ENCODE results near the gene PHF11. TPM values are rescaled to one million over a fixed set of nuclear protein-coding genes. Genes with fewer than 3 reads are reported as not detected.
A peak's percentile ranks its signal among the peaks of the same experiment; 100 is the strongest.
"Not testable (repeated sequence)": the region's sequence is repeated elsewhere in the genome, so short reads cannot be mapped to it uniquely, and the experiment has no call there.

The PHF11 gene
- total and polyA plus RNA-seq, 4 donors, result 40.4 to 76.2 (median 46.3) TPM

- Histone ChIP-seq H3K27ac (ENCODE audit: low read depth in 1 of 2, low read length in 1 of 2) (no peak overlapping the region), H3K4me1 (ENCODE audit: control insufficient read depth in 5 of 5, insufficient read depth in 5 of 5, low read length in 5 of 5) (peaks cover 0 to 9% (median 4%) of the 10 kb centered on the region in 5 donors), H3K9me3 (ENCODE audit: control insufficient read depth in 4 of 4, insufficient read depth in 3 of 4, low read length in 3 of 4) (no peaks in the 10 kb centered on the region), H3K36me3 (ENCODE audit: control insufficient read depth in 4 of 4, insufficient read depth in 4 of 4, low read length in 4 of 4) (peaks cover 4 to 13% (median 9%) of the 10 kb centered on the region in 4 donors), H3K9ac (ENCODE audit: insufficient read depth in 1 of 2, low read length in 2 of 2) (no peak overlapping the region), H3K27me3 (ENCODE audit: control insufficient read depth in 3 of 3, insufficient read depth in 3 of 3, low read length in 2 of 3) (no peaks in the 10 kb centered on the region), H3K4me3 (no peak overlapping the region)
- 60 to 70% methylated on average over 5 of the region's 5 CpGs for WGBS, 2 donors
- ATAC-seq (ENCODE audit: insufficient read depth, low FRiP score), result no peak
- peak in 2 of 3 donors; percentile 28 to 50 for DNase-seq
- no peak for TF ChIP-seq CTCF (IDR thresholded peaks at IDR 0.05; ENCODE audit: control extremely low read depth, extremely low read depth)
Measured at GRCh38 chr13:49563516-49563915, 67.8 kb downstream of the PHF11 start.

DNA sequence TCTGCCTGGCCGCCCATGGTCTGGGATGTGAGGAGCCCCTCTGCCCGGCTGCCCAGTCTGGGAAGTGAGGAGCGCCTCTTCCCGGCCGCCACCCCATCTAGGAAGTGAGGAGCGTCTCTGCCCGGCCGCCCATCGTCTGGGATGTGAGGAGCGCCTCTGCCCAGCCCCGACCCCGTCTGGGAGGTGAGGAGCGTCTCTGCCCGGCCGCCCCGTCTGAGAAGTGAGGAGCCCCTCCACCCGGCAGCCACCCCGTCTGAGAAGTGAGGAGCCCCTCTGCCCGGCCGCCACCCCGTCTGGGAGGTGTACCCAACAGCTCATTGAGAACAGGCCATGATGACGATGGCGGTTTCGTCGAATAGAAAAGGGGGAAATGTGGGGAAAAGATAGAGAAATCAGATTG is 69.7 kb downstream of the PHF11 start:
- not testable (repeated sequence) for H3K36me3 ChIP-seq (ENCODE audit: control insufficient read depth in 4 of 4, insufficient read depth in 4 of 4, low read length in 4 of 4); H3K27ac ChIP-seq (ENCODE audit: low read depth in 1 of 2, low read length in 1 of 2); ATAC-seq (ENCODE audit: insufficient read depth, low FRiP score); H3K4me3 ChIP-seq; H3K9ac ChIP-seq (ENCODE audit: insufficient read depth in 1 of 2, low read length in 2 of 2); H3K9me3 ChIP-seq (ENCODE audit: control insufficient read depth in 4 of 4, insufficient read depth in 3 of 4, low read length in 3 of 4); H3K27me3 ChIP-seq (ENCODE audit: control insufficient read depth in 3 of 3, insufficient read depth in 3 of 3, low read length in 2 of 3); DNase-seq
- 94 to 98% methylated on average over 18 to 23 of the region's 25 CpGs for WGBS, 2 donors
- peaks cover 0 to 11% (median 4%) of the 10 kb centered on the region in 5 donors for H3K4me1 ChIP-seq (ENCODE audit: control insufficient read depth in 5 of 5, insufficient read depth in 5 of 5, low read length in 5 of 5)

DNA sequence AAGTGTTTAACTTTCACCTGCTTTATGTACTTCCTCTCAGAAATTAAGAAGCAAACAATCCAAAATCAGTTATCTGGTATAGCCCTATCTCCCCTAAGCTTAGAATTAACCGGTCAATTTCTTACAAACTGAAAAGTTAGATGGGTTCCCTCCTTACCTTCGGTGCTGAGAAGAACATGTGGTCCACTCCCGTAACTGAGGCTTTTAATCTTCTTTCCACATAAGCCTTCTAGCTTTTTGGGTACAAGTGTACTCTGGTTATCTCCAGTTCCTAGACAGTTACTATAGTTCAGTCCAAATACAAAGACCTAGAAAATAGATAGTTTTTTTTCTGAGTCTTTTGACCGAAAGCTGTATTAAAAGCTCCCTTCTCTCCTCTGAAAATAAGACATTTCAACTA is 70.7 kb downstream of the PHF11 start:
- no peak overlapping the region for H3K4me3 ChIP-seq
- WGBS, 2 donors, result 96 to 97% methylated on average over 4 of the region's 4 CpGs

DNA sequence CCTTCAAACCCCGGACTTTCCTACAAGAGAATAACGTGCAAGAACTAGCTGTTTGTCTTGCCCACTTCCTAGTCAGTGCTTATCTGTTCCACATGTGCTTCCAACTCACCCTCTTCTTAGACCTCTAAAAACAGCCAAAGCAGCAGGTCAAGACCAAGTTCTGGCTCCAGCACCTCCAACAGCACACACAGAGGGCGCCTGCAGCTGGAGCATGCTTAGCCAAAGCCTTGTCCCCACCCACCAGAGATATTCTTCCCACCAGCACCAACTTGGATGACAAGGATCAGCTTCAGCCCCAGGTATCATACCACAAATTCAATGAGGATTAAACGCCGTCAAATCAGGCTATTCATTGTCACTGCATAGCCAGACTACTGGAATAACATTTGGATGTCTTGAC is 71.7 kb downstream of the PHF11 start:
- TF ChIP-seq CTCF (IDR thresholded peaks at IDR 0.05; ENCODE audit: control extremely low read depth, extremely low read depth), result no peak
- Histone ChIP-seq H3K9ac (ENCODE audit: insufficient read depth in 1 of 2, low read length in 2 of 2) (no peak overlapping the region), H3K27ac (ENCODE audit: low read depth in 1 of 2, low read length in 1 of 2) (no peak overlapping the region), H3K27me3 (ENCODE audit: control insufficient read depth in 3 of 3, insufficient read depth in 3 of 3, low read length in 2 of 3) (no peaks in the 10 kb centered on the region), H3K4me1 (ENCODE audit: control insufficient read depth in 5 of 5, insufficient read depth in 5 of 5, low read length in 5 of 5) (peaks cover 0 to 11% (median 0%) of the 10 kb centered on the region in 5 donors), H3K4me3 (no peak overlapping the region), H3K9me3 (ENCODE audit: control insufficient read depth in 4 of 4, insufficient read depth in 3 of 4, low read length in 3 of 4) (no peaks in the 10 kb centered on the region), H3K36me3 (ENCODE audit: control insufficient read depth in 4 of 4, insufficient read depth in 4 of 4, low read length in 4 of 4) (peaks cover 0 to 8% (median 3%) of the 10 kb centered on the region in 4 donors)
- ATAC-seq (ENCODE audit: insufficient read depth, low FRiP score), result no peak
- DNase-seq, result no peak
- WGBS, 2 donors, result 77 to 85% methylated on average over 5 of the region's 5 CpGs

More for the DNA sequence above, 70.7 kb downstream of the PHF11 start:
- Histone ChIP-seq H3K9ac (ENCODE audit: insufficient read depth in 1 of 2, low read length in 2 of 2) (no peak overlapping the region), H3K27me3 (ENCODE audit: control insufficient read depth in 3 of 3, insufficient read depth in 3 of 3, low read length in 2 of 3) (no peaks in the 10 kb centered on the region), H3K4me1 (ENCODE audit: control insufficient read depth in 5 of 5, insufficient read depth in 5 of 5, low read length in 5 of 5) (peaks cover 0 to 11% (median 0%) of the 10 kb centered on the region in 5 donors), H3K36me3 (ENCODE audit: control insufficient read depth in 4 of 4, insufficient read depth in 4 of 4, low read length in 4 of 4) (peaks cover 0 to 8% (median 3%) of the 10 kb centered on the region in 4 donors), H3K27ac (ENCODE audit: low read depth in 1 of 2, low read length in 1 of 2) (no peak overlapping the region), H3K9me3 (ENCODE audit: control insufficient read depth in 4 of 4, insufficient read depth in 3 of 4, low read length in 3 of 4) (no peaks in the 10 kb centered on the region)
- no peak for DNase-seq
- no peak for TF ChIP-seq CTCF (IDR thresholded peaks at IDR 0.05; ENCODE audit: control extremely low read depth, extremely low read depth)
- no peak for ATAC-seq (ENCODE audit: insufficient read depth, low FRiP score)
